ENCODE data around the gene FNDC4.

- TF ChIP-seq CTCF (IDR thresholded peaks at IDR 0.05; ENCODE audit: low read length) (no peak), EZH2phosphoT487 (IDR thresholded peaks at IDR 0.05; ENCODE audit: low read length) (no peak), EZH2 (optimal IDR thresholded peaks at IDR 0.05; ENCODE audit: low read depth, low read length) (no peak)
Measured at GRCh38 chr2:27445615-27446014, 49.4 kb downstream of the FNDC4 start.

Data from MM.1S (cell line).